H1 (cell line): ENCODE measurements around the gene AKTIP. TPM values are rescaled to one million over a fixed set of nuclear protein-coding genes. Genes with fewer than 3 reads are reported as not detected.

Experiments
- FOSL1 ChIP-seq: IDR thresholded peaks from 2 replicates; pipeline ENCODE4 v1.6.1; 2011; ENCODE audit warnings: mild to moderate bottlenecking, low read depth, low read length, moderate library complexity; ENCODE audit not compliant: insufficient read depth
- JUN ChIP-seq: IDR thresholded peaks from 2 replicates; pipeline ENCODE4 v1.6.1; 2011; ENCODE audit warnings: low read depth, mild to moderate bottlenecking, improper control_type of control experiment, low read length
- RFX5 ChIP-seq: IDR thresholded peaks from 2 replicates; pipeline ENCODE4 v1.6.1; 2011; ENCODE audit warnings: low read depth, low read length, improper control_type of control experiment, borderline replicate concordance
- SIN3A ChIP-seq, 2 experiments: IDR thresholded peaks in 1 of 2; conservative IDR thresholded peaks in 1 of 2; 2 replicates each; pipeline ENCODE4 v1.6.1; 2011 to 2012; ENCODE audit warnings: low read length in 2 of 2, improper control_type of control experiment in 1 of 2, low read depth in 1 of 2, mild to moderate bottlenecking in 1 of 2
- SP1 ChIP-seq: IDR thresholded peaks from 2 replicates; pipeline ENCODE4 v1.6.1; 2011; ENCODE audit warnings: low read depth, low read length
- SP4 ChIP-seq: IDR thresholded peaks from 2 replicates; pipeline ENCODE4 v1.6.1; 2012; ENCODE audit warnings: low read length, inconsistent platforms
- SRF ChIP-seq: IDR thresholded peaks from 2 replicates; pipeline ENCODE4 v1.6.1; 2011; ENCODE audit warnings: mild to moderate bottlenecking, low read depth, low read length, moderate library complexity
- YY1 ChIP-seq: IDR thresholded peaks from 2 replicates; pipeline ENCODE4 v1.6.1; 2011; ENCODE audit warnings: low read depth, mild to moderate bottlenecking, low read length
- polyA plus RNA-seq, 7 experiments: library from polyadenylated mRNA; depleted of rRNA in 3 of 7; stranded (reverse) in 5 of 7; unstranded in 2 of 7; fragments of >200 nt in 5 of 7; fragments of 200-250 nt in 2 of 7; gene quantifications; 1 replicate in 5 of 7; 2 replicates in 1 of 7; 4 replicates in 1 of 7; pipeline versions ENCODE4 v1.2.1 to v1.2.3, GENCODE V29; 2011 to 2013; ENCODE audit warnings: missing spikeins in 2 of 7, mixed read lengths in 2 of 7
- total RNA-seq: library from RNA; stranded (reverse); fragmentation: NEBNext Ultra II Directional; extraction: Animal tissue kit (Norgen Biotek cat#: 25700); gene quantifications from 2 replicates; pipeline ENCODE4 v1.2.1, GENCODE V29; 2021

The AKTIP gene
- total and polyA plus RNA-seq, 2 of the 8 experiments (the other 6 are each of a cell fraction or from before 2014, with no cell fraction given): 15.0 to 15.6 TPM

- no peak for TF ChIP-seq SP4
- no peak for TF ChIP-seq YY1
- no peak for TF ChIP-seq SP1
- no peak for TF ChIP-seq SRF
- no peak for TF ChIP-seq FOSL1
- no peak for TF ChIP-seq RFX5
- TF ChIP-seq SIN3A (conservative IDR thresholded peaks at IDR 0.05 in 1 of 2, IDR thresholded peaks at IDR 0.05 in 1 of 2; ENCODE audit: low read depth in 1 of 2, low read length in 2 of 2): no peak
- TF ChIP-seq JUN: no peak
Observed at GRCh38 chr16:53465606-53466280, 37.3 kb downstream of the AKTIP start (continued).
